ENCODE results near the gene FMN2.
"Not testable (repeated sequence)": the region's sequence is repeated elsewhere in the genome, so short reads cannot be mapped to it uniquely, and the experiment has no call there.

FMN2 gene

GRCh38 chr1:240241278-240241677 is 149.6 kb downstream of the FMN2 start:
- intact Hi-C loops (cut with DNase I) = no loop called here
- no peak for DNase-seq

- intact Hi-C loops (cut with DNase I) = no loop called here
- DNase-seq = no peak
These were observed 151.0 kb downstream of the FMN2 start for GRCh38 chr1:240242601-240243144.

GRCh38 chr1:240244968-240245628 is 153.4 kb downstream of the FMN2 start:
- intact Hi-C loops (cut with DNase I) = no loop called here

GRCh38 chr1:240245629-240246020 is 153.9 kb downstream of the FMN2 start:
- intact Hi-C loops (cut with DNase I) = no loop called here
- no peak for DNase-seq

More at GRCh38 chr1:240244968-240245628, 153.4 kb downstream of the FMN2 start:
- no peak for DNase-seq

GRCh38 chr1:240247899-240248298 is 156.2 kb downstream of the FMN2 start:
- DNase-seq = no peak
- intact Hi-C loops (cut with DNase I) = no loop called here

GRCh38 chr1:240254006-240254405 is 162.3 kb downstream of the FMN2 start:
- DNase-seq = no peak
- intact Hi-C loops (cut with DNase I) = no loop called here

- DNase-seq = no peak
- intact Hi-C loops (cut with DNase I) = no loop called here
These were observed 163.2 kb downstream of the FMN2 start for GRCh38 chr1:240254778-240255291.

- intact Hi-C loops (cut with DNase I) = no loop called here
- no peak for DNase-seq
These were observed 164.2 kb downstream of the FMN2 start for GRCh38 chr1:240255922-240256321.

GRCh38 chr1:240256836-240257503 is 165.3 kb downstream of the FMN2 start:
- intact Hi-C loops (cut with DNase I) = no loop called here
- DNase-seq = no peak

GRCh38 chr1:240258910-240259309 is 167.2 kb downstream of the FMN2 start:
- no peak for DNase-seq
- intact Hi-C loops (cut with DNase I) = no loop called here

- DNase-seq; intact Hi-C loops (cut with DNase I): not testable (repeated sequence)
These were observed 172.8 kb downstream of the FMN2 start for GRCh38 chr1:240264494-240264893.

- intact Hi-C loops (cut with DNase I) = no loop called here
- no peak for DNase-seq
These were observed 179.4 kb downstream of the FMN2 start for GRCh38 chr1:240271081-240271480.

GRCh38 chr1:240274569-240274968 is 182.9 kb downstream of the FMN2 start:
- intact Hi-C loops (cut with DNase I) = no loop called here
- DNase-seq = no peak

GRCh38 chr1:240275219-240275618 is 183.5 kb downstream of the FMN2 start:
- intact Hi-C loops (cut with DNase I) = not testable (repeated sequence)

GRCh38 chr1:240278082-240278481 is 186.4 kb downstream of the FMN2 start:
- intact Hi-C loops (cut with DNase I) = no loop called here
- DNase-seq = no peak

More at GRCh38 chr1:240275219-240275618, 183.5 kb downstream of the FMN2 start:
- not testable (repeated sequence) for DNase-seq

- intact Hi-C loops (cut with DNase I) = no loop called here
- DNase-seq = no peak
These were observed 189.1 kb downstream of the FMN2 start for GRCh38 chr1:240280560-240281322.

GRCh38 chr1:240282061-240282830 is 190.6 kb downstream of the FMN2 start:
- intact Hi-C loops (cut with DNase I) = no loop called here
- no peak for DNase-seq

GRCh38 chr1:240284656-240285414 is 193.2 kb downstream of the FMN2 start:
- DNase-seq = no peak
- intact Hi-C loops (cut with DNase I) = no loop called here

- DNase-seq = no peak
- intact Hi-C loops (cut with DNase I) = no loop called here
These were observed 193.9 kb downstream of the FMN2 start for GRCh38 chr1:240285540-240285939.

Measured in posterior cingulate gyrus (tissue), 11 donors.